K562 (cell line): ENCODE data around the gene MTCL3.

Source experiments
- ATAC-seq: fragments of 200-7000 bp; cut with Tn5 transposase; 3 replicates; pipeline ENCODE4 v1.9.1; 2020; ENCODE audit warnings: moderate library complexity
- BruUV-seq: library from RNA; stranded (reverse); fragments of 400-500 nt; replicated peaks from 2 replicates; lab custom pipeline; 2021; lab: Mats Ljungman, UMichigan
- CTCF ChIA-PET: fragments of 300-600 bp; formaldehyde crosslinking; extraction: SDS; loops from one replicate; lab custom pipeline; 2021; ENCODE audit warnings: low intra/inter-chr PET ratio; lab: Yijun Ruan, JAX
- POLR2A ChIA-PET: fragments of 300-600, 350-650 bp; sonication (Branson Sonifier 250); formaldehyde crosslinking; extraction: SDS; loops from one replicate; lab custom pipeline; 2021; ENCODE audit warnings: antibody characterized with exemption, inconsistent platforms; lab: Yijun Ruan, JAX
- DNase-seq, 4 experiments: peaks; one replicate each; pipeline versions ENCODE4 v3.0.0 to v3.0.0-alpha.2; 2011 to 2018; ENCODE audit warnings: low spot score in 3 of 4, mixed read lengths in 3 of 4; ENCODE audit errors: extremely low read depth in 1 of 4
- FAIRE-seq: peaks from 2 replicates; lab custom pipeline; 2011; peaks lifted over from hg19 to GRCh38; lab: Jason Lieb, UNC
- H2AFZ ChIP-seq: 2 replicates; pipeline ENCODE4 v1.6.0; 2011; ENCODE audit warnings: low read depth, low read length, control low read depth, inconsistent platforms
- H3K27ac ChIP-seq: fragments of 200-600 bp; 3 replicates; pipeline ENCODE4 v1.8.0; 2011; ENCODE audit warnings: low read depth, mild to moderate bottlenecking, control low read depth, inconsistent platforms, low read length, moderate library complexity, mixed read lengths; ENCODE audit errors: extremely low read depth
- H3K27me3 ChIP-seq, 2 experiments: fragments of 300-600 bp in 1 of 2; 2 replicates in 1 of 2; 3 replicates in 1 of 2; pipeline versions ENCODE4 v1.6.0 to v1.8.0; 2011; ENCODE audit warnings: inconsistent platforms in 2 of 2, low read length in 2 of 2, mild to moderate bottlenecking in 1 of 2, mixed read lengths in 1 of 2, moderate library complexity in 1 of 2; ENCODE audit not compliant: control insufficient read depth in 2 of 2, insufficient read depth in 2 of 2
- H3K36me3 ChIP-seq: fragments of 300-600 bp; 3 replicates; pipeline ENCODE4 v1.8.0; 2011; ENCODE audit warnings: mild to moderate bottlenecking, low read length, inconsistent platforms; ENCODE audit not compliant: control insufficient read depth, insufficient read depth
- H3K4me1 ChIP-seq, 2 experiments: fragments of 200-600 bp in 1 of 2; replicated peaks in 1 of 2; 2 replicates in 1 of 2; 3 replicates in 1 of 2; pipeline versions ENCODE4 v1.5.1 to v1.8.0; 2011; ENCODE audit warnings: inconsistent platforms in 2 of 2, low read length in 2 of 2, mild to moderate bottlenecking in 1 of 2, mixed read lengths in 1 of 2, moderate library complexity in 1 of 2; ENCODE audit not compliant: control insufficient read depth in 2 of 2, insufficient read depth in 2 of 2
- H3K4me2 ChIP-seq: 2 replicates; pipeline ENCODE4 v1.6.1; 2011; ENCODE audit warnings: low read length, control low read depth, inconsistent platforms, mixed read lengths; ENCODE audit not compliant: insufficient read depth
- H3K4me3 ChIP-seq: fragments of 200-600 bp; sonication (generic), shearing (Covaris generic); 2 replicates; pipeline ENCODE4 v1.5.1; 2016; ENCODE audit warnings: control low read depth, inconsistent platforms
- H3K79me2 ChIP-seq: fragments of 200-600 bp; 3 replicates; pipeline ENCODE4 v1.8.0; 2011; ENCODE audit warnings: low read length, inconsistent platforms; ENCODE audit not compliant: control insufficient read depth, insufficient read depth
- H3K9ac ChIP-seq, 2 experiments: 2 replicates each; pipeline versions ENCODE4 v1.6.0 to v1.6.1; 2011; ENCODE audit warnings: low read depth in 2 of 2, low read length in 2 of 2, control low read depth in 1 of 2, inconsistent platforms in 1 of 2, mild to moderate bottlenecking in 1 of 2, mixed read lengths in 1 of 2; ENCODE audit not compliant: insufficient read depth in 1 of 2
- H3K9me1 ChIP-seq: one replicate; pipeline ENCODE4 v1.6.0; 2011; ENCODE audit warnings: inconsistent platforms, mild to moderate bottlenecking, low read length, moderate library complexity; ENCODE audit not compliant: control insufficient read depth, insufficient read depth
- H3K9me3 ChIP-seq: replicated peaks from 2 replicates; pipeline ENCODE4 v1.5.1; 2011; ENCODE audit warnings: low read depth, low read length, inconsistent platforms; ENCODE audit not compliant: control insufficient read depth, insufficient read depth
- H4K20me1 ChIP-seq: replicated peaks from 2 replicates; pipeline ENCODE4 v1.6.1; 2011; ENCODE audit warnings: low read length, inconsistent platforms, mixed read lengths; ENCODE audit not compliant: control insufficient read depth, insufficient read depth
- CSDE1 ChIP-seq, 2 experiments: fragments of 450-650 bp; IDR thresholded peaks; 2 replicates each; pipeline ENCODE4 v1.6.1; 2016; ENCODE audit warnings: mild to moderate bottlenecking in 1 of 2
- E2F8 ChIP-seq: fragments of 450-650 bp; IDR thresholded peaks from 2 replicates; pipeline ENCODE4 v1.7.1; 2018; ENCODE audit warnings: mild to moderate bottlenecking, low read depth; ENCODE audit not compliant: partially characterized antibody
- EHMT2 ChIP-seq: fragments of 450-650 bp; IDR thresholded peaks from 2 replicates; pipeline ENCODE4 v1.6.1; 2018; ENCODE audit warnings: antibody characterized with exemption
- REST ChIP-seq, 2 experiments: fragments of 450-650 bp; formaldehyde crosslinking in 1 of 2; IDR thresholded peaks; 2 replicates each; pipeline versions ENCODE4 v1.4.0 to v1.6.1; 2014 to 2020; ENCODE audit warnings: mild to moderate bottlenecking in 2 of 2, borderline replicate concordance in 1 of 2, low read depth in 1 of 2
- ZC3H8 ChIP-seq: fragments of 450-650 bp; IDR thresholded peaks from 2 replicates; pipeline ENCODE4 v1.6.1; 2017
- WGBS: fragments of 100-300 bp; shearing (Covaris generic); methylation state at CpG from one replicate; pipeline ENCODE4 v1.1.6; 2016; ENCODE audit warnings: low coverage, mixed read lengths; ENCODE audit not compliant: insufficient coverage; ENCODE audit errors: missing lambda C conversion rate; 5-methylcytosine and 5-hydroxymethylcytosine counted together
- in situ Hi-C: fragments of 300-500 bp; cut with MboI; formaldehyde crosslinking; loops from 4 replicates; pipeline ENCODE4 v1.15.0; 2018; ENCODE audit warnings: inconsistent platforms, mixed read lengths
- intact Hi-C: fragments of 100-400 bp; cut with micrococcal nuclease; formaldehyde crosslinking; loops from 2 replicates; pipeline ENCODE4 v1.14.2; 2022

MTCL3 gene

GRCh38 chr6:127522714-127523113, 3.6 kb upstream of the MTCL3 start (continued):
- TF ChIP-seq E2F8: no peak
- no peak for TF ChIP-seq ZC3H8

- WGBS: 0% methylated on average over 2 of the region's 2 CpGs
- in situ Hi-C loops: no loop called here
- Histone ChIP-seq H3K9me3 (no peaks in the 10 kb centered on the region), H3K9ac (no peak overlapping the region), H3K79me2 (no peaks in the 10 kb centered on the region), H3K9me1 (peaks cover 2% of the 10 kb centered on the region), H3K4me1 (peaks cover 0 to 14% of the 10 kb centered on the region in 2 experiments; a peak in 2 of 5 replicates), H4K20me1 (no peaks in the 10 kb centered on the region), H3K4me3 (no peak overlapping the region), H3K27me3 (peaks cover 0 to 10% of the 10 kb centered on the region in 2 experiments; a peak in 2 of 5 replicates), H3K27ac (no peak overlapping the region), H2AFZ (no peak overlapping the region), H3K36me3 (no peaks in the 10 kb centered on the region), H3K4me2 (no peak overlapping the region)
- no peak for FAIRE-seq
- DNase-seq: no peak
- BruUV-seq: no TSS peak
- CTCF ChIA-PET: no interaction called here
- intact Hi-C loops: no loop called here
- no peak for ATAC-seq
- TF ChIP-seq CSDE1 (IDR thresholded peaks at IDR 0.05) (no peak), EHMT2 (0 out of 2 replicates have a peak, but pooled peaks have one; percentile 57), REST (IDR thresholded peaks at IDR 0.05; ENCODE audit: borderline replicate concordance) (peak; percentile 88), REST (CRISPR knock-in tag; IDR thresholded peaks at IDR 0.05; ENCODE audit: low read depth) (no peak)
- POLR2A ChIA-PET: no interaction called here
Observed at GRCh38 chr6:127520066-127520465, 931 bp upstream of the MTCL3 start.
